Hepatocyte (in vitro differentiated cells): Measurements from ENCODE around the gene FHOD3. TPM values are rescaled to one million over a fixed set of nuclear protein-coding genes. Genes with fewer than 3 reads are reported as not detected.

Source experiments
- DNase-seq: peaks from one replicate; pipeline ENCODE4 v3.0.0-alpha.2; 2016; ENCODE audit warnings: low spot score
- H2AFZ ChIP-seq: fragments of 200-600 bp; sonication (generic); 2 replicates; pipeline ENCODE4 v1.6.0; 2016; ENCODE audit warnings: antibody characterized with exemption, mild to moderate bottlenecking
- H3K27ac ChIP-seq: fragments of 200-600 bp; sonication (generic); 2 replicates; pipeline ENCODE4 v1.5.1; 2016; ENCODE audit warnings: mild to moderate bottlenecking
- H3K27me3 ChIP-seq: fragments of 200-600 bp; sonication (generic); 2 replicates; pipeline ENCODE4 v1.6.1; 2016
- H3K36me3 ChIP-seq: fragments of 200-600 bp; sonication (generic); replicated peaks from 2 replicates; pipeline ENCODE4 v1.5.1; 2016; ENCODE audit warnings: low read depth; ENCODE audit not compliant: insufficient read depth
- H3K4me1 ChIP-seq: fragments of 200-600 bp; sonication (generic); 2 replicates; pipeline ENCODE4 v1.5.1; 2016; ENCODE audit warnings: mild to moderate bottlenecking, moderate library complexity; ENCODE audit not compliant: insufficient read depth
- H3K4me2 ChIP-seq: fragments of 200-600 bp; sonication (generic); 2 replicates; pipeline ENCODE4 v1.6.0; 2016
- H3K4me3 ChIP-seq: fragments of 200-600 bp; sonication (generic); 2 replicates; pipeline ENCODE4 v1.5.1; 2016; ENCODE audit warnings: mild to moderate bottlenecking
- H3K79me2 ChIP-seq: fragments of 200-600 bp; sonication (generic); 2 replicates; pipeline ENCODE4 v1.6.0; 2017; ENCODE audit warnings: mild to moderate bottlenecking
- H3K9me2 ChIP-seq: fragments of 200-600 bp; sonication (generic); replicated peaks from 2 replicates; pipeline ENCODE4 v1.6.0; 2017; ENCODE audit warnings: mild to moderate bottlenecking; ENCODE audit not compliant: insufficient read depth
- H3K9me3 ChIP-seq: fragments of 200-600 bp; sonication (generic); 2 replicates; pipeline ENCODE4 v1.5.1; 2016; ENCODE audit warnings: low read depth, mild to moderate bottlenecking
- H4K20me1 ChIP-seq: fragments of 200-600 bp; sonication (generic); 2 replicates; pipeline ENCODE4 v1.6.0; 2016; ENCODE audit warnings: mild to moderate bottlenecking; ENCODE audit not compliant: insufficient read depth, poor library complexity, severe bottlenecking
- CTCF ChIP-seq: fragments of 200-600 bp; sonication (generic); IDR thresholded peaks from 2 replicates; pipeline ENCODE4 v1.5.1; 2016; ENCODE audit warnings: antibody characterized with exemption, mild to moderate bottlenecking; ENCODE audit not compliant: poor library complexity
- EZH2 ChIP-seq: fragments of 200-600 bp; sonication (generic); IDR thresholded peaks from 2 replicates; pipeline ENCODE4 v1.6.1; 2016; ENCODE audit warnings: antibody characterized with exemption, mild to moderate bottlenecking, borderline replicate concordance
- EZH2phosphoT487 ChIP-seq: fragments of 200-600 bp; sonication (generic); IDR thresholded peaks from one replicate; pipeline ENCODE4 v1.6.1; 2018; ENCODE audit warnings: antibody characterized with exemption, mild to moderate bottlenecking, low read depth, moderate library complexity; ENCODE audit not compliant: unreplicated experiment, severe bottlenecking
- WGBS: methylation state at CpG from one replicate; pipeline ENCODE4 v1.1.6; 2016; ENCODE audit warnings: low lambda C conversion rate; ENCODE audit errors: missing lambda C conversion rate; 5-methylcytosine and 5-hydroxymethylcytosine counted together
- polyA plus RNA-seq: library from polyadenylated mRNA; unstranded; fragments of >200 nt; fragmentation: Nextera tagmentation; extraction: Ambion mirVana; gene quantifications from 2 replicates; pipeline ENCODE4 v1.2.1, GENCODE V29; 2016
- total RNA-seq: library from RNA; depleted of rRNA; stranded (reverse); fragments of >200 nt; gene quantifications from 2 replicates; pipeline ENCODE4 v1.2.3, GENCODE V29; 2014

FHOD3 gene
- total and polyA plus RNA-seq, 2 experiments from 2014 or later, result 1.7 to 2.7 TPM

- Histone ChIP-seq H3K9me3 (no peaks in the 10 kb centered on the region), H2AFZ (no peak overlapping the region), H3K27me3 (no peaks in the 10 kb centered on the region), H3K4me3 (no peak overlapping the region), H3K4me1 (peaks cover 4% of the 10 kb centered on the region), H4K20me1 (no peaks in the 10 kb centered on the region), H3K9me2 (no peaks in the 10 kb centered on the region), H3K4me2 (no peak overlapping the region), H3K79me2 (no peaks in the 10 kb centered on the region), H3K36me3 (no peaks in the 10 kb centered on the region), H3K27ac (no peak overlapping the region)
- 88% methylated on average over 4 of the region's 4 CpGs for WGBS
- TF ChIP-seq CTCF, result no peak
- no peak for TF ChIP-seq EZH2
- TF ChIP-seq EZH2phosphoT487, result no peak
- no peak for DNase-seq
These were observed 332.3 kb downstream of the FHOD3 start for GRCh38 chr18:36629836-36630235.

- Histone ChIP-seq H3K27me3 (no peaks in the 10 kb centered on the region), H3K36me3 (no peaks in the 10 kb centered on the region), H2AFZ (no peak overlapping the region), H3K79me2 (no peaks in the 10 kb centered on the region), H4K20me1 (no peaks in the 10 kb centered on the region), H3K9me2 (no peaks in the 10 kb centered on the region), H3K4me3 (no peak overlapping the region), H3K27ac (no peak overlapping the region), H3K9me3 (no peaks in the 10 kb centered on the region), H3K4me1 (peaks cover 4% of the 10 kb centered on the region), H3K4me2 (no peak overlapping the region)
- TF ChIP-seq CTCF, result no peak
- TF ChIP-seq EZH2phosphoT487, result no peak
- TF ChIP-seq EZH2, result no peak
- DNase-seq, result no peak
- 100% methylated on average over 2 of the region's 2 CpGs for WGBS
These were observed 333.4 kb downstream of the FHOD3 start for GRCh38 chr18:36630917-36631316.

GRCh38 chr18:36633961-36634412, 336.5 kb downstream of the FHOD3 start:
- no peaks in the 10 kb centered on the region for H4K20me1 ChIP-seq
- 77% methylated on average over 4 of the region's 4 CpGs for WGBS
- no peak overlapping the region for H3K4me3 ChIP-seq
- no peak overlapping the region for H3K27ac ChIP-seq
- no peaks in the 10 kb centered on the region for H3K36me3 ChIP-seq
- H2AFZ ChIP-seq, result no peak overlapping the region
- no peaks in the 10 kb centered on the region for H3K9me2 ChIP-seq
- peaks cover 3% of the 10 kb centered on the region for H3K4me1 ChIP-seq
- DNase-seq, result no peak
- no peaks in the 10 kb centered on the region for H3K27me3 ChIP-seq
- no peak overlapping the region for H3K4me2 ChIP-seq
- H3K9me3 ChIP-seq, result no peaks in the 10 kb centered on the region
- no peak for TF ChIP-seq CTCF
- H3K79me2 ChIP-seq, result no peaks in the 10 kb centered on the region

- Histone ChIP-seq H3K4me1 (no peaks in the 10 kb centered on the region), H3K36me3 (no peaks in the 10 kb centered on the region), H3K27me3 (no peaks in the 10 kb centered on the region), H3K9me3 (no peaks in the 10 kb centered on the region), H2AFZ (no peak overlapping the region), H3K27ac (no peak overlapping the region), H3K4me2 (no peak overlapping the region), H3K9me2 (no peaks in the 10 kb centered on the region), H4K20me1 (no peaks in the 10 kb centered on the region), H3K4me3 (no peak overlapping the region), H3K79me2 (no peaks in the 10 kb centered on the region)
- no peak for DNase-seq
- TF ChIP-seq CTCF (no peak), EZH2phosphoT487 (no peak), EZH2 (no peak)
- 73% methylated on average over 7 of the region's 7 CpGs for WGBS
These were observed 337.2 kb downstream of the FHOD3 start for GRCh38 chr18:36634573-36635216.
